DMS53 treated with DMSO at 0.1 percent for 48 hours (cell line): ENCODE results near the gene OR10A3.
A peak's percentile ranks its signal among the peaks of the same experiment; 100 is the strongest.

Experiments
- DNase-seq: peaks from one replicate; lab custom pipeline; 2025; ENCODE audit not compliant: unreplicated experiment; lab: John Stamatoyannopoulos, UW

The OR10A3 gene

GRCh38 chr11:7944123-7944522 is 2.6 kb upstream of the OR10A3 start:
- DNase-seq: no peak

GRCh38 chr11:7941146-7941545 is 362 bp downstream of the OR10A3 start:
- DNase-seq: no peak

GRCh38 chr11:7936615-7937014 is 4.9 kb downstream of the OR10A3 start:
- DNase-seq: peak; percentile 76

GRCh38 chr11:7931168-7931567 is 10.3 kb downstream of the OR10A3 start, which contains the start of gene OR10A6:
Gene OR10A6, minus strand, starts transcription at chr11:7931268. Its CDS starts 2,606 bp downstream, at chr11:7928662.
- DNase-seq: no peak

GRCh38 chr11:7927635-7928034 is 13.9 kb downstream of the OR10A3 start:
- no peak for DNase-seq

- no peak for DNase-seq
Observed at GRCh38 chr11:7924536-7924935, 17.0 kb downstream of the OR10A3 start.

- no peak for DNase-seq
Observed at GRCh38 chr11:7918141-7918540, 23.4 kb downstream of the OR10A3 start.

- DNase-seq: no peak
Observed at GRCh38 chr11:7911011-7911410, 30.5 kb downstream of the OR10A3 start.

- DNase-seq: no peak
Observed at GRCh38 chr11:7910286-7910788, 31.2 kb downstream of the OR10A3 start.

- DNase-seq: no peak
Observed at GRCh38 chr11:7909585-7910285, 31.8 kb downstream of the OR10A3 start.

GRCh38 chr11:7907121-7907520 is 34.4 kb downstream of the OR10A3 start:
- DNase-seq: no peak

- DNase-seq: no peak
Observed at GRCh38 chr11:7906481-7906880, 35.0 kb downstream of the OR10A3 start.

- DNase-seq: no peak
Observed at GRCh38 chr11:7905961-7906429, 35.5 kb downstream of the OR10A3 start.

- DNase-seq: no peak
Observed at GRCh38 chr11:7905549-7905948, 36.0 kb downstream of the OR10A3 start.

- DNase-seq: peak; percentile 19
Observed at GRCh38 chr11:7904917-7905316, 36.6 kb downstream of the OR10A3 start.

- DNase-seq: no peak
Observed at GRCh38 chr11:7903940-7904339, 37.6 kb downstream of the OR10A3 start.

GRCh38 chr11:7901319-7901854 is 40.1 kb downstream of the OR10A3 start:
- DNase-seq: no peak

- DNase-seq: no peak
Observed at GRCh38 chr11:7900686-7901085, 40.8 kb downstream of the OR10A3 start.

- DNase-seq: no peak
Observed at GRCh38 chr11:7899418-7899817, 42.1 kb downstream of the OR10A3 start.

GRCh38 chr11:7898666-7899283 is 42.7 kb downstream of the OR10A3 start:
- DNase-seq: no peak

GRCh38 chr11:7896009-7896785 is 45.3 kb downstream of the OR10A3 start:
- DNase-seq: no peak
